ENCODE data around the gene CXCL13.
"Not testable (repeated sequence)": the region's sequence is repeated elsewhere in the genome, so short reads cannot be mapped to it uniquely, and the experiment has no call there.

The CXCL13 gene

GRCh38 chr4:77601614-77602187, 3.9 kb upstream of the CXCL13 start:
- no peak for DNase-seq (ENCODE audit: low read depth)

GRCh38 chr4:77613267-77613666, 7.6 kb downstream of the CXCL13 start:
- DNase-seq (ENCODE audit: low read depth) = no peak

GRCh38 chr4:77615153-77615552, 9.5 kb downstream of the CXCL13 start:
- no peak for DNase-seq (ENCODE audit: low read depth)

- DNase-seq (ENCODE audit: low read depth) = no peak
These were observed 11.6 kb downstream of the CXCL13 start for GRCh38 chr4:77617203-77617602.

- no peak for DNase-seq (ENCODE audit: low read depth)
These were observed 13.0 kb downstream of the CXCL13 start for GRCh38 chr4:77618383-77619241.

GRCh38 chr4:77619408-77619807, 13.8 kb downstream of the CXCL13 start:
- no peak for DNase-seq (ENCODE audit: low read depth)

- no peak for DNase-seq (ENCODE audit: low read depth)
These were observed 15.6 kb downstream of the CXCL13 start for GRCh38 chr4:77621254-77621653.

- DNase-seq (ENCODE audit: low read depth) = no peak
These were observed 17.5 kb downstream of the CXCL13 start for GRCh38 chr4:77623091-77623490.

GRCh38 chr4:77624213-77624612, 18.6 kb downstream of the CXCL13 start:
- DNase-seq (ENCODE audit: low read depth) = no peak

GRCh38 chr4:77625485-77625884, 19.9 kb downstream of the CXCL13 start:
- DNase-seq (ENCODE audit: low read depth) = no peak

GRCh38 chr4:77629885-77630284, 24.3 kb downstream of the CXCL13 start:
- DNase-seq (ENCODE audit: low read depth) = no peak

- DNase-seq (ENCODE audit: low read depth) = no peak
These were observed 25.7 kb downstream of the CXCL13 start for GRCh38 chr4:77631276-77631675.

- DNase-seq (ENCODE audit: low read depth) = no peak
These were observed 28.6 kb downstream of the CXCL13 start for GRCh38 chr4:77634132-77634785.

GRCh38 chr4:77635246-77635645, 29.6 kb downstream of the CXCL13 start:
- DNase-seq (ENCODE audit: low read depth) = no peak

- no peak for DNase-seq (ENCODE audit: low read depth)
These were observed 30.3 kb downstream of the CXCL13 start for GRCh38 chr4:77635876-77636275.

GRCh38 chr4:77636902-77637301, 31.3 kb downstream of the CXCL13 start:
- no peak for DNase-seq (ENCODE audit: low read depth)

- DNase-seq (ENCODE audit: low read depth) = not testable (repeated sequence)
These were observed 38.4 kb downstream of the CXCL13 start for GRCh38 chr4:77644069-77644468.

GRCh38 chr4:77650787-77651186, 45.2 kb downstream of the CXCL13 start:
- no peak for DNase-seq (ENCODE audit: low read depth)

- DNase-seq (ENCODE audit: low read depth) = no peak
These were observed 46.2 kb downstream of the CXCL13 start for GRCh38 chr4:77651820-77652219.

GRCh38 chr4:77652237-77652897, 46.7 kb downstream of the CXCL13 start:
- DNase-seq (ENCODE audit: low read depth) = no peak

GRCh38 chr4:77653162-77653758, 47.6 kb downstream of the CXCL13 start:
- DNase-seq (ENCODE audit: low read depth) = no peak

- DNase-seq (ENCODE audit: low read depth) = not testable (repeated sequence)
These were observed 54.7 kb downstream of the CXCL13 start for GRCh38 chr4:77660318-77660717.
